Stimulated activated CD8-positive, alpha-beta memory T cell treated with anti-CD3 and anti-CD28 coated beads, Interleukin-7, amount 100 ng/mL, for 24 hours (primary cell): ENCODE results near the gene SEMA5A.

ENCODE experiments used
- DNase-seq: peaks from one replicate; pipeline ENCODE4 v3.0.0-alpha.2; 2020; ENCODE audit warnings: low read depth

Gene SEMA5A

GRCh38 chr5:9265441-9266287, 280.2 kb downstream of the SEMA5A start:
- DNase-seq: no peak

- DNase-seq: no peak
Measured at GRCh38 chr5:9264301-9264700, 281.6 kb downstream of the SEMA5A start.

- DNase-seq: no peak
Measured at GRCh38 chr5:9263656-9264055, 282.2 kb downstream of the SEMA5A start.

- DNase-seq: no peak
Measured at GRCh38 chr5:9251379-9251980, 294.4 kb downstream of the SEMA5A start.

GRCh38 chr5:9249231-9249630, 296.6 kb downstream of the SEMA5A start:
- no peak for DNase-seq

- no peak for DNase-seq
Measured at GRCh38 chr5:9245071-9245470, 300.8 kb downstream of the SEMA5A start.

GRCh38 chr5:9244417-9244816, 301.5 kb downstream of the SEMA5A start:
- DNase-seq: no peak

- no peak for DNase-seq
Measured at GRCh38 chr5:9241479-9242305, 304.2 kb downstream of the SEMA5A start.

GRCh38 chr5:9240431-9240830, 305.4 kb downstream of the SEMA5A start:
- DNase-seq: no peak

- no peak for DNase-seq
Measured at GRCh38 chr5:9239626-9240025, 306.2 kb downstream of the SEMA5A start.

- DNase-seq: no peak
Measured at GRCh38 chr5:9239071-9239470, 306.8 kb downstream of the SEMA5A start.

- DNase-seq: no peak
Measured at GRCh38 chr5:9233712-9234111, 312.2 kb downstream of the SEMA5A start.

- no peak for DNase-seq
Measured at GRCh38 chr5:9233035-9233434, 312.8 kb downstream of the SEMA5A start.

GRCh38 chr5:9231842-9232241, 314.0 kb downstream of the SEMA5A start:
- DNase-seq: no peak

GRCh38 chr5:9230355-9230754, 315.5 kb downstream of the SEMA5A start:
- DNase-seq: no peak

- no peak for DNase-seq
Measured at GRCh38 chr5:9226016-9226536, 319.8 kb downstream of the SEMA5A start.

GRCh38 chr5:9222054-9222976, 323.6 kb downstream of the SEMA5A start:
- no peak for DNase-seq

GRCh38 chr5:9218358-9218757, 327.5 kb downstream of the SEMA5A start:
- DNase-seq: no peak

- DNase-seq: no peak
Measured at GRCh38 chr5:9212605-9213004, 333.3 kb downstream of the SEMA5A start.

- no peak for DNase-seq
Measured at GRCh38 chr5:9209846-9210492, 335.9 kb downstream of the SEMA5A start.
